Measurements from ENCODE around the gene MS4A4E. TPM values are rescaled to one million over a fixed set of nuclear protein-coding genes. Genes with fewer than 3 reads are reported as not detected.

Gene MS4A4E
- total RNA-seq, 1 experiment from 2014 or later, result 0.42 TPM

- peaks cover 16% of the 10 kb centered on the region in 2 experiments for H3K9me3 Mint-ChIP-seq
- H2BK120ac ChIP-seq (ENCODE audit: low read depth, low read length, poor library complexity, severe bottlenecking), result no peak overlapping the region
These were observed 21.7 kb upstream of the MS4A4E start for GRCh38 chr11:60264644-60265043.

More at GRCh38 chr11:60264644-60265043, 21.7 kb upstream of the MS4A4E start:
- H2AK5ac ChIP-seq (ENCODE audit: insufficient read length, low read length), result no peak overlapping the region
- TF ChIP-seq, protein P1, sequence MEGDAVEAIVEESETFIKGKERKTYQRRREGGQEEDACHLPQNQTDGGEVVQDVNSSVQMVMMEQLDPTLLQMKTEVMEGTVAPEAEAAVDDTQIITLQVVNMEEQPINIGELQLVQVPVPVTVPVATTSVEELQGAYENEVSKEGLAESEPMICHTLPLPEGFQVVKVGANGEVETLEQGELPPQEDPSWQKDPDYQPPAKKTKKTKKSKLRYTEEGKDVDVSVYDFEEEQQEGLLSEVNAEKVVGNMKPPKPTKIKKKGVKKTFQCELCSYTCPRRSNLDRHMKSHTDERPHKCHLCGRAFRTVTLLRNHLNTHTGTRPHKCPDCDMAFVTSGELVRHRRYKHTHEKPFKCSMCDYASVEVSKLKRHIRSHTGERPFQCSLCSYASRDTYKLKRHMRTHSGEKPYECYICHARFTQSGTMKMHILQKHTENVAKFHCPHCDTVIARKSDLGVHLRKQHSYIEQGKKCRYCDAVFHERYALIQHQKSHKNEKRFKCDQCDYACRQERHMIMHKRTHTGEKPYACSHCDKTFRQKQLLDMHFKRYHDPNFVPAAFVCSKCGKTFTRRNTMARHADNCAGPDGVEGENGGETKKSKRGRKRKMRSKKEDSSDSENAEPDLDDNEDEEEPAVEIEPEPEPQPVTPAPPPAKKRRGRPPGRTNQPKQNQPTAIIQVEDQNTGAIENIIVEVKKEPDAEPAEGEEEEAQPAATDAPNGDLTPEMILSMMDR (conservative IDR thresholded peaks at IDR 0.05), result no peak
- H2BK12ac ChIP-seq (ENCODE audit: insufficient read length, low read depth, low read length), result no peak overlapping the region
- H3K79me1 ChIP-seq (ENCODE audit: insufficient read depth, low read depth, low read length, poor library complexity, severe bottlenecking), result no peaks in the 10 kb centered on the region
- no peaks in the 10 kb centered on the region for H3K79me2 ChIP-seq (ENCODE audit: insufficient read depth, low read length)
- H3T11ph ChIP-seq (ENCODE audit: low read length), result no peak overlapping the region
- no peak overlapping the region for H3K27ac ChIP-seq (ENCODE audit: insufficient read length, low read depth, low read length)
- no peak overlapping the region for H4K91ac ChIP-seq (ENCODE audit: insufficient read length, low read depth, low read length)
- no peak overlapping the region for H2BK5ac ChIP-seq (ENCODE audit: insufficient read length, low read length)
- no peak overlapping the region for H3K4ac ChIP-seq (ENCODE audit: low read depth, low read length)
- no peaks in the 10 kb centered on the region for H3K4me1 Mint-ChIP-seq
- H2BK15ac ChIP-seq (ENCODE audit: low read depth, low read length), result no peak overlapping the region
- H3K9ac ChIP-seq (ENCODE audit: extremely low read depth, insufficient read length, low read length), result no peak overlapping the region
- H3K27me3 ChIP-seq (ENCODE audit: insufficient read depth, low read length), result no peaks in the 10 kb centered on the region
- no peak overlapping the region for H3K18ac ChIP-seq (ENCODE audit: insufficient read length, low read depth, low read length)
- no peak overlapping the region for H3K27ac Mint-ChIP-seq
- no peak overlapping the region for H3K14ac ChIP-seq (ENCODE audit: insufficient read depth, low read length)
- H4K5ac ChIP-seq (ENCODE audit: insufficient read length, low read depth, low read length), result no peak overlapping the region
- H3K56ac ChIP-seq (ENCODE audit: insufficient read length, low read depth, low read length), result no peak overlapping the region
- no peak overlapping the region for H3K4me2 ChIP-seq (ENCODE audit: insufficient read depth, insufficient read length, low read length)
- no peaks in the 10 kb centered on the region for H3K9me3 ChIP-seq (ENCODE audit: control insufficient read depth, low read depth, low read length)
- no peak overlapping the region for H3K4me3 Mint-ChIP-seq
- WGBS (ENCODE audit: extremely low coverage, insufficient read length, low lambda C conversion rate), result no CpG with 5 or more reads among the region's 5 CpGs
- H2AFZ ChIP-seq (ENCODE audit: low read length), result no peak overlapping the region
- H4K8ac ChIP-seq (replicated peaks; ENCODE audit: insufficient read length, low read depth, low read length), result no peak overlapping the region
- H3K36me3 Mint-ChIP-seq (ENCODE audit: insufficient read depth in 1 of 3, low read depth in 3 of 3), result peaks cover 4 to 13% (median 12%) of the 10 kb centered on the region in 3 experiments; a peak in 5 of 7 replicates
- no peaks in the 10 kb centered on the region for H3K4me1 ChIP-seq (ENCODE audit: insufficient read depth, low read length)
- H2BK20ac ChIP-seq (ENCODE audit: low read depth, low read length, poor library complexity, severe bottlenecking), result no peak overlapping the region
- DNase-seq, result no peak
- no peaks in the 10 kb centered on the region for H4K20me1 ChIP-seq (ENCODE audit: control insufficient read depth, insufficient read depth, insufficient read length)
- no peaks in the 10 kb centered on the region for H3K27me3 Mint-ChIP-seq (ENCODE audit: low read depth)
- no peaks in the 10 kb centered on the region for H3K23me2 ChIP-seq (ENCODE audit: insufficient read length, low read depth, low read length, poor library complexity, severe bottlenecking)
- H3K23ac ChIP-seq (ENCODE audit: insufficient read length, low read depth, low read length), result no peak overlapping the region

Measured in H9 (cell line).